GM18870 (cell line): ENCODE results near the gene RAB15.
A peak's percentile ranks its signal among the peaks of the same experiment; 100 is the strongest.

ENCODE experiments used
- ATAC-seq: cut with Tn5 transposase; IDR thresholded peaks from one replicate; pipeline ENCODE4 v1.9.1; 2021; ENCODE audit warnings: moderate library complexity; ENCODE audit not compliant: unreplicated experiment

RAB15 gene

DNA sequence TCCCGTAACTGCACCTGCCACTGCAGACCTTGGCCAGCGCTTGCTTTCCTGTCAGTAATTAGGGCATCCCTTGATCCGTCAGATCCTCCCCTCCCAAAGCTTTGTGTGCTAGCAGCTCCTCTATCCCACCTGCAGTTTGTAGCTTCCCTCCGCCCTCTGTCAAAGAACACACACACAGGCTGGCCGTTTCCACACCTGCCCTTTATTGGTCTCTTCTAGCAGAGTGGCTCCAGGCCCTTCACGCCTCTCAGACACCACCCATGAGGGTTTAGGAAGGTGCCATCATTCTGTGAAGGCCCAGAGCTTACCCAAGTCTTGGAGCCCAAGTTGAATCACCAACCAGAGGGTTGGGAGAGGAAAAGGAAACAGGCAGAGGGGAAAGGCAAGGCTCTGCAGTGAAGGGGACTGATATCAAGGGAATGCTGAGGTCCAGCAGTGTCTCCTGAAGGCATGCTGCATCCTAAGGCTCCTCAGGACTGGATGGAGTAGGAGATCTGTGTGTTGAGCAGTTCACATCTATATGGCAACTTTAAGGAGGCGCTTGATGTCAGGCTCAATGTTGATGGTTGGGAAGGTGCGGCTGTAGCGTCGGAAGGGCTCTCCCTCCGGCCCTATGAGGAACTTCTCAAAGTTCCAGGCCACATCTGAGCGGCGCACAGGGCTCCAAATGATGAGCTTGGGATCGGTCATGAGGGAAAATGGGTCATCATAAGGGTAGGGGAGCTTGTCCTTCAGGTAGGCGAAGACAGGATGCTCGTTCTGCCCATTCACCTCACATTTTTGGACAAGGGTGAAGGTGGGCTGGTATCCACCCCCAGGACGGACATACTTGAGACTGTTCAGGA lies 32.9 kb downstream of the RAB15 start:
- no peak for ATAC-seq

DNA sequence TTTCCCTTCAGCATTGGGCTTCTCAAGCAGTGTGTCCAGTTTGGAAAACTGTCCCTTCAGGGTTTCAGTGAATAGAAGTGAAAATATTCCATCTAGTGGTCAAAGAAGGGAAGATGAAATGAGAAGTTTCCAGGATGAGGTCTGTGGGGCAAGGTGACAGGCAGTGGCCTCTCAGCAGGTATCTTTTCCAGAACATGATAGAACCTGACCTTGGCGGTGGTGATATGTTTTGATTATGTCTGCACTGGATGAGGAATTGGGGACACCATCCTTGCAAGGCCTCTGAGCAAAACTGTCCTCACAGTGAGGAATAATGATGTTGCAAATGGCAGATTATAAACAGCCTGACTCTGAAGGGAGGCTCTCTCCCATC lies 34.3 kb downstream of the RAB15 start:
- no peak for ATAC-seq

DNA sequence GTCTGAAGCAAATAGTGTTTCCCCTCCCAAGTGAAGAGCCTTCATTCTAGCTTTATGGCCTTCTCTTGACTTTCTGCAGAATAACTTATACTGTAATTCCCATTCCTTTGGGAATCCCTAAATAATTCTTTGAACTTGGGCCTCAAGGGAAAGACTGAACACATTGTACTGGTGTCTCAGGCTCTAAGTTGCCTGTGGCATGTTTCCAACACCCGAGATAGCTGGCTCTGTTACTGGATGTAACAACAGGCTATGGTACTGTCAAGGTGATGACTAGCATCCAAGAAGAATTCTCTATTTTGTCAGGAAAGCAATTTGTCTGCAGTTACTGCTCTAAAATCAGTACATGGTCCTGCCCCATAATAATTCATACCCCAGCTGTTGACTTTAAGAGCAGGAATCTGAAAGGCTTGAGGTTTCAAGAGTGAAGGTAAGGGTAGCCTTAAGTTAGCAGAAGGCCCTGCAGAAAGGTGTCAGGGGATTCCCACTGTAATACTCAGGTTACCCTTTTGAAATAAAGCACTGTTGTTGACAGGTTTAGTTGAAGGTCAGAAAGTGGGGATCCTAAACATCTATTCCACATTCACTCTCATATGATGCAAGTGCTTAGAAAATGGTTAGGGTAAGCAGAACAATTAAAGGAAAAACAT lies 34.8 kb downstream of the RAB15 start:
- no peak for ATAC-seq

DNA sequence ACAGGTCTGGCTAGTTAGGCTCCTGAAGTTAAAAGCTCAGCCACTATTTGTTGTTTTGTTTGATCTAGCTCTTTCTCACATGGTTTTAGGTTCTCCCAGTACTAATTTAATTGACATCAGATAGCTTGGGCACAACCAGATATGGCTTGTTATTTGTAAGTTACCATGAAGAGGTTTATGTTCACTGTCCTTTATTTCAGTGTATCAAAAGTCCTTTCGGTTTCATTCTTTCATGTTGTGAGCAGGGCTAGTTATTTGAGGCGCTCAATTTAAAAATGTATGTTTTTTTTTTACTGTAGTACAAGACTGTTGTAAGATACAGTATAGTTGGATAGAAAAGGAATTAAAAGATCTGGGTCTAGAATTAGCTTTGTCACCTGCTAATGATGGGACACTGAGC lies 36.6 kb downstream of the RAB15 start:
- no peak for ATAC-seq

DNA sequence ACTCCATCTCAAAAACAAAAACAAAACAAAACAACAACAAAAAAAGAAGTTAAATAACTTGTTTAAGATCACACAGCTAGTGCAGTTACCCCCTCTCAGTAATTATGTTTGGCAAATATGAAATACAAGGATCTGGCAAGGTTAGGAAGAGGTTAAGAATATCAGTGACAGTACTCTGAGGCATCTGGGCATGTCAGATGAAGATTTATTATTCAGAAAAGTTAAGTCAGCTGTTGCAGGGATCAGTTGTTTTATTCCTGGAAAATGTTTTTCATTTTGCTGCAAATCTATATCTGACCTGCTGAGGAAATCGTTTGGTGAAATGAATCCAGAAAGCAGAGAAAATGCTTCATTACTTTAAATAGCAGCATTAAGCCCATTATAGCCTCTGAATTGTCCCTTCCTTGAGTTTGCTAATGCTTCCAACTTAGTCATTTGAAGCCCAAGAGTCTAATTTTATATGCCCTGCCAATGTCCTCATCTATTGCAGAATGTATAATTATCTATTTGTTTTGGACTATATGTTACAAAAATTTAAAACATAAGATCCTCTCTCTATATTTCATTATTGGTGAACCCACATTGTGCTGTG lies 37.7 kb downstream of the RAB15 start:
- ATAC-seq, result no peak

DNA sequence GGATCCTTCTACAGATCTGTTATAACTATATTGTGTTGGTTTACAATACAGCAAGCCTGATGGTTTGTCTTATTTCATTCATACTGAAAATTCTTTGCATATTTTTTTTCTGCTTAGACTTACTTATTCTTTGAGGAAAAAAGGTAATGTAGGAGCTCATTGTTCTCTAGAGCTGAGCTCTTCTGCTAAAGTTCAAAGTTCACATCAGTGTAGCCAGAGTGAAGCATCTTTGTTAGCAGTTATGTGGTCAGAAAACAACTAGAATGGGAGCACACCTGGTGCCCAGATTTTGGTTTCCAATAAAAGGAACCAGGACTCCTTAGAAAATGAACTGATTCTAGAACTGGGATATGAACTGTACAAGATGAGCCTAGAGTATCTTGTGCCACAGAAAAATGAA lies 39.9 kb downstream of the RAB15 start:
- no peak for ATAC-seq

DNA sequence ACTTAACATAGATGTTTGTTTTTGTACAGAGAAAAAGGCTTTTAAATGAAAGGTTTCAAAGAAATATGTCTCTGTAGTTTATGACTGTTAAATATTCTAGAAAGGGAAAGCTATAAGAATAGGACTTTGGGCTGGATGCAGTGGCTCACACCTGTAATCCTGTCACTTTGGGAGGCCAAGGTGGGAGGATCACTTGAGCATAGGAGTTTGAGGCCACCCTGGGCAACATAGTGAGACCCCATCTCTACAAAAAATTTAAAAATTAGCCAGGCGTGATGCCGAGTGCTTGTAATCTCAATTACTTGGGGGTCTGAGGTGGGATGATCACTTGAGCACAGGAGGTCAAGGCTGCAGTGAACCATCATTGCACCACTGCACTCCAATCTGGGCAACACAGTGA lies 41.0 kb downstream of the RAB15 start:
- no peak for ATAC-seq

DNA sequence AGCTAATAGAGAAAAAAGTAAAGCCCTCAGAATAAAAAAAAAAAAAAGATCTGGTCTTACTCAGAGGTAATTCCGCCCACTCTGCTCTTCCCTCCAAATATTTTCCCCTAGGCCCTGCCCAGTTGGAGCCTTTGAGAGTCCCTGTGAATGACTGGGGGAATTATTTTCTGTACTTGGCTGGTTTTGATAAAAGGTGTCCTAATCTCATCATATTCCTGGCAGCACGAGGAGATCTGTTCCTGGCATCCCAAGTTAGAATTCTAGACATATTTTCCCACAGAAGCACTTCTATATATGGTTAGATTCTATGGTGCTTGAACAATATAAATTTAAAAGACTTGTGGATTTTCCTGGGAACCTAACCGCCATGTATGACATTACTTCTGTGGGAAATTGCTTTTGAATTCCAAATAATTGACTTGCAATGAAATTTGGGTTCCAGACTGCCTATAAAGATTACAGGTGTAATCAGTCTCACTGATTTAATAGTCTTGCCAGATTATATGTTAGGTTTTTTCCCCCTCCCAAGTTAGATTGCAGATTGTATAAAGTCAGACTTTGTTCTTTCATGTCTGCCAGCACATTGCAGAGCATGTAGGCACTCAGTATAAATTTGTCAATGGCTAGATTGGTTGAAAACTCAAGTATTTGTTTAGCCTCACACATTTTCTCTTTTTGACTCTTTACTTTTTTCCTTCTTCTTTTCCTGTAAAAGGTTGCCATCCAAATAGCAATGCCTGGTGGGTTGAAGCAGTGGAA lies 41.9 kb downstream of the RAB15 start:
- no peak for ATAC-seq

DNA sequence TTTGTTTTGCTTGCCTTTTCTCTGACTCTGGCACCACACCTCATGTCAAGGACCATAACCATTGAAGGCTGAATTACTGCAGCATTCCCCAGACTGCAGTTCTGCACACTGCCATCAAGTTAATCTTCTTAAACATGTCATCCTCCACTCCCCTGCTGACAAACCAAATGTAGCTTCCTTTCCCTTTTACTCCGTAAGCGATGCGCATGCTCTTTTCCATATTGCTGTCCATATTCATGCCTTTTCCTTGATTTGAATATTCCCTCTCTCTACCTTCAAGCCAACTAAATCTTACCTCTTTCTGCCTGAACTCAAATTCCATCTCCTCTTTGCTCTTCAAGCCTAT lies 43.1 kb downstream of the RAB15 start:
- no peak for ATAC-seq

DNA sequence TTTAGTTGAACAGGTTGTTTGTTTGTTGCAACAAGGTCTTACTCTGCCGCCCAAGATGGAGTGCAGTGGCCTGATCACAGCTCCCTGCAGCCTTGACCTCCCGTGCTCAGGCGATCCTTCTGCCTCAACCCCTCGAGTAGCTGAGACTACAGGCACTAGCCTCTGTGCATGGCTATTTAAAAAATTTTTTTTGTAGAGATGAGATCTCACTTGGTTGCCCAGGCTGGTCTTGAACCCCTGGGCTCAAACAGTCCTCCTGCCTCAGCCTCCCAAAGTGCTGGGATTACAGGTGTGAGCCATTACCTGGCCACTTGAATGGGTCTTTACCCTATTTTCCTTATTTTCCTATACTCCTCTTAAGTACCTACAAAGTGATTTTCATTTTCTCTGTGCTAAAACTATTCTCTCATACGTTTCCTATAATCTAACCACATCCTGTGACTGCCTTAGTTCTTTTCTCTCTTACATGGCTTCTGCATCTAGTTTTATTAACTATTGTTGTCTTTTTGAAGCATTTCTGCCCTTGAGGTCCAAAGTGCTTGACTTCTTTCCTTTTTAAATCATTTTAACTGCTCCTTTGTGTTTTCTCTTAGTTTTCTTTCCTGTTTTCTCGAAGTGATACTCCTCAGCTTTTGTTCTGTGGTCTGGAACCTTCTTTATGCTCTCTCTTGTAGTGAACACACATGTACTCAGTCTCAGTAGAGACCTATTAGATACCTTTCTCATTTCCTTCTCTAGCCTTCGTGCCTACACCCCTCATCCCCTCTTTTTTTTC lies 43.7 kb downstream of the RAB15 start:
- ATAC-seq, result peak; percentile 86

DNA sequence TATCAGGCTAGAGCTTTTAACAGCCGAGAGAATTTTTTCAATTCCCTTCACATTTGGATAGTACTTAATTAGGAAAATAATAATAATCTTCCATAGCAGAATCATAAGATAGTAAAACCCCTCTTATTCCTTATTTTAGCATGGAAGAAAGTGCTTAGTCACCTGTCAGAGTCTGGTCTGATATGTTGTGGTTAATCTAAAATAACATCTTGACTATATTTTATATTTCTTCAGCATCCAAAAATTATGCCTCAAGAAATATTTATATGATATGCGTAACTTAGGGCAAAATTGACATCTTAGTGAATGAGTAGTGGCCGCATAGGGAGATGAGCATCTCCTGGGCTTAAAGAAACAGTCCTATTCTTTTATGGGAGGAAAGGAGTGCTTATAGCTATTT lies 45.1 kb downstream of the RAB15 start:
- no peak for ATAC-seq

DNA sequence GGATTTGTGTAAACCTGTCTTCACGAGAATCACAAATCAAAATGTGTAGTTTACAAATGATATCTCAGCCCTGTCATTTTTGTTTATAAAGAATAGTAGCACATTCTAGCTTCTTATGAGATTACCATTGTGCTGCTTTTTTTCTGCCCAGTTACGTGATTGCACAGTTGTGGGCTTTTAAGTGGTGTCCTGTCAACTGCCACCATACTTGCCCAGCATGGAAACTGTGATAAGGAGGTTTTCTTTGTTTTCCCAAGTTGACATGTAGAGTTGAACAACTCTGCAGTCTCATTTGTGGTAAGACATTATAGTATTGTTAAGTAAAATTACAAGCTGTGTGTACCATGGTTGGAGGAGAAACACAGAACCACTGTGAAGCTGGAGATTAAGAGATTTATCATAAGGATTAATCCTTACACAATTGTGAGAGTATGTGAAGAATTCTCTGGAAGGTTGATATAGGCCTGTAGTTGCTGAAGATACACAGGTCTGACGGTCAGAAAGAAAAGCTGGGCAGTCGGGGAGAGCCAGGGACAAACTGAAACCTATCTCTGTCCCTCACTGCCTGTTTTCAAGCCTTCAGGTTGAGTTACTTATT lies 45.6 kb downstream of the RAB15 start:
- no peak for ATAC-seq

DNA sequence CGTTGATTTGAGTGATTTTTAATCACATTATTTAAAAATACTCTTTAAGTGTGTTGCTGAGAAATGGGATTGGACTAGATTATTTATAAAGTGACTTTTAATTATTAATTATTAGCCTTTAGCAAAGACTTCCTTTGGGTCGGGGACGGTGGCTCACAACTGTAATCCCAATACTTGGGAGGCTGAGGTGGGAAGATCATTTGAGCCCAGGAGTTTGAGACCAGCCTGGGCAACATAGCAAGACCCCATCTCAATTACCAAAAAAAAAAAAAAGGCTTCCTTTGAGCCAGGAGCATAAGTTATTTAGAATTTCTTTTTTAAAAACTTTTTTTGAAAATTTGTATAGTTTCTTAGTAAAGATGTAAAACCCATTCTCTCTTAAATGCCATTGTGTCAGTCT lies 49.1 kb downstream of the RAB15 start:
- no peak for ATAC-seq

DNA sequence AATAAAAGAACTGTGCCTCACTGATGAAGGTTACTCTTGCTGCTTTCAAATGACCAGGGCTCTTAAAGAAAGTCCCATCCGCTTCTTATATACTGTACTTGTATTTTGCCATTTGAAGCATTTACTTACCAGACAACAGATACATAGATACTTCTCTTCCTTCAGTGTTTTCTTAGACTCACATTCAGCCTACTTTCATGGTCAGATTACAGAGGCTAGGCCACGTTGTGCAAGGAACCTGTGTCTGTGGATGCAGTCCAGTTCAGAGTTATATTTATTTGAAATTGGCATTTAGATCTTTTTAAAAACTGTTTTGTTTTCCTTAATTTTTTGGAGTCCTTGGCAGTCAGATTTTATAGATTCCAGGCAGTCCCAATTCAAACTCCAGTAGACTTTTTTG lies 51.7 kb downstream of the RAB15 start:
- no peak for ATAC-seq

DNA sequence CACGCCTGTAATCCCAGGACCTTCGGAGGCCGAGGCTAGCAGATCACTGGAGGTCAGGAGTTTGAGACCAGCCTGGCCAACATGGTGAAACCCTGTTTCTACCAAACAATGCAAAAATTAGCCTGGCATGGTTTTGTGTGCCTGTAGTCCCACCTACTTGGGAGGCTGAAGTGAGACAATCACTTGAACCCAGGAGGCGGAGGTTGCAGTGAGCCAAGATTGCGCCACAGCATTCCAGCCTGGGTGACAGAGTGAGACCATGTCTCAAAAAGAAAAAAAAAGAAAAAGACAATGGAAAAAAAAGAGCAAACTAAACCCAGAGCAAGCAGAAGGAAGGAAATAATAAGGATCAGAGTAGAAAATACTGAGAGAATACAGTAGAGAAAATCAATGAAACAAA lies 52.5 kb downstream of the RAB15 start:
- ATAC-seq, result no peak

DNA sequence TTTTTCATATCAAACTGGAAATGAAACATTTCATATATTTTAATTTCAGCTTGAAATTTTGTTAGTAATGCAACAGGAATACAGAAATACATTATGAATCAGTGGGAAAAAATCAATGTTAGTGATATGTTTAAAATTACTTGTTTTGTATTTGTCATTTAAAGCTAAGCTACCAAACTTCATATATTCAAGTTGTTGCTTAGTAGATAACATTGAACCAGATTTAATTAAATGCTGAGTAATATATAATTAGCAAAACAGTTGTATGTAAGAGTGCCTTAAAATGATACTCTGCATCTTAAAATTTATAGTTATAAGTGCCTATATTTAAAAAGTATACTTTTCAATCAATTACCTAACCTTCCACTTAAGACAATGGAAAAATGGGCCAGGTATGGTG lies 52.9 kb downstream of the RAB15 start:
- ATAC-seq, result no peak

DNA sequence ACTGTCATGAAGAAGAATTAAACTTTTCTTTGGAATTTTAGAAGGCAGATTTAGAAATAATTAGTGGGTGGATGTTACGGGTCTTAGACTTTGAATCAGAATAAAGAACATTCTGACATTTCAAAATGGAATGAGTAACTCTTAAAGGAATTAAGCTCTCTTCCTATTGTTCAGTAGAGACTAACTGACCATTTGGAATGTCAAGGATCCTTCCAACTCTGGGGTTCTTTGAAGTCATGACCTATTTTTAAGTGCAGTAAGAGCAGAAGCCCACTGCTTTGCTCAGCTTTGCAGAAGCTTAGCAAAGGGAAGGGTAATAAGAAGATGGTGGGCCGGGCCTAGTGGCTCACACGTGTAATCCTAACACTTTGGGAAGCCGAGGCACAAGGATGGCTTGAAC lies 53.9 kb downstream of the RAB15 start:
- no peak for ATAC-seq

DNA sequence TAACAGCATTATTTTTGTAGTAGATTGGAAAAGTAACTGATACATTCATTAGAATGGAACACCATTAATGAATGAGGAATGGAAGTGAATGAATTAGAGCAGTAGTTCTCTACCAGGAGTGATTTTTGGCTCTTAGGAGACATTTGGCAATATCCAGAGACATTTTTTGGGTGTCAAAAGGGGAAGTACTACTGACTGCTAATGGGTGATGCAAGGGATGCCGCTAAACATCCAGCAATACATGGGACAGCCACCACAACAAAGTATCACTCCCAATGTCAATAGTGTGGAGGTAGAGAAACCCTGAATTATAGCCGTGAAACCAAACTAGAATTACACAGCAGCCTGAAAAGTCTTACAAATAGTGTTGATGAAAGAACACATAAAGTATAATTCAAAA lies 56.3 kb downstream of the RAB15 start:
- no peak for ATAC-seq

DNA sequence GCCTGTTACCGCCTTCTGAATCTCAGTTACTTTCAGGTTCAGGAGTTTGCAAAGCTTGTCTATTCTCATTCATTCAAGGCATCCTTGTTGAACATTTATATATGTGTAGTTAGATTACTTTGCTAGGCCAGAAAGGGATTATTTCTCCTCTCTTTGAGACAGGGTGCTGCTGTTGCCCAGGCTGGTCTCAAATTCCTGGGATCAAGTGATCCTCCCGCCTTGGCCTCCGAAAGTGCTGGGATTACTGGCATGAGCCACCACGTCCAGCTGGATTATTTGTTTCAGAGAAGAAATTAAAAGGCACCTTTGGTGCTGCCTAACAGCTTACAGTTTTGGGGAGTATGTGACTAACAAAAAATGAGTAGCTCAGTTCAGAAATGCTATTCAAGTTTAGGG lies 57.1 kb downstream of the RAB15 start:
- ATAC-seq, result no peak

DNA sequence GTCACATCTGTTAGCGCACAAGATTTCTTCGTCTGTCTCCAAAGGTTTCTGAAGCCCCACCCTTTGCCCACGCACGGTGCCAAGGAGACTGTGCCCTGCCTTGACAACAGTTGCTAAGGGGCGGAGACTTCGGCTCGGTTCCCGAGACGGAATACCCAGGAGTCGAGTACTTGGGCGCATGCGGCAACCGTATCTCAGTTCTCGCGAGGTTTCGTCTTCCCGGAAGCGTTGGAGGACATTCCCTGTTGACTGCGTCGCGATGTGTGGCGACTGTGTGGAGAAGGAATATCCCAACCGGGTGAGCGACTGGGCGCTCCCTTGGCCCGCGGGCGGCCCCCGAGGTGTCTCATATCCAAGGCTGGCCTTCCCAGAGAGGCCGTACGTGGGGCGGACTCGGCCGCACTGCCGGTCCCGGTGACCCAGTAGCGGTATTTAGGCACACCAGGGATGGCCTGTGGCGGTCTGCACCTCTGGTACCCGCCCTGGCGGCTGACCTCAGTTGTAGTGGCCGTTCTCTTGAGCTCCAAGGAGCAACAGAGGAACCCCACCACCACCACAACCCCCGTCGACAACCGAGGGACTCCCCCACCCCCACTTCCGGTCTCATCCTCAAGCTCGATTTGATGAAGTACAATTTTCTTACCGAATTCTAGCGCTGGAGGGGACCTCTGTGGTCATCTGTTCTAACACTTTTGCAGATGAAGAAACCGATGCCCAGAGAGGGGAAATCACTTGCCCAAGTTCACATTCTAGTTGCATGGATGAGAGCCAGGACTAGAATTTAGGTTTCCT lies 57.7 kb downstream of the RAB15 start, which contains the start of gene CHURC1:
CHURC1 (plus strand) TSS at position 219 of the 792 bp plus-strand sequence; CDS start at position 260, 41 bp downstream.
- ATAC-seq, result peak; percentile 90
